Measurements from ENCODE around the gene HIVEP3.
"Not testable (repeated sequence)": the region's sequence is repeated elsewhere in the genome, so short reads cannot be mapped to it uniquely, and the experiment has no call there.

The HIVEP3 gene

GRCh38 chr1:41571041-41571440 is 347.7 kb downstream of the HIVEP3 start:
- no peak for DNase-seq

- no peak for DNase-seq
Measured at GRCh38 chr1:41568204-41568603, 350.5 kb downstream of the HIVEP3 start.

- DNase-seq: no peak
Measured at GRCh38 chr1:41566969-41567368, 351.8 kb downstream of the HIVEP3 start.

GRCh38 chr1:41566274-41566885 is 352.3 kb downstream of the HIVEP3 start:
- no peak for DNase-seq

DNA sequence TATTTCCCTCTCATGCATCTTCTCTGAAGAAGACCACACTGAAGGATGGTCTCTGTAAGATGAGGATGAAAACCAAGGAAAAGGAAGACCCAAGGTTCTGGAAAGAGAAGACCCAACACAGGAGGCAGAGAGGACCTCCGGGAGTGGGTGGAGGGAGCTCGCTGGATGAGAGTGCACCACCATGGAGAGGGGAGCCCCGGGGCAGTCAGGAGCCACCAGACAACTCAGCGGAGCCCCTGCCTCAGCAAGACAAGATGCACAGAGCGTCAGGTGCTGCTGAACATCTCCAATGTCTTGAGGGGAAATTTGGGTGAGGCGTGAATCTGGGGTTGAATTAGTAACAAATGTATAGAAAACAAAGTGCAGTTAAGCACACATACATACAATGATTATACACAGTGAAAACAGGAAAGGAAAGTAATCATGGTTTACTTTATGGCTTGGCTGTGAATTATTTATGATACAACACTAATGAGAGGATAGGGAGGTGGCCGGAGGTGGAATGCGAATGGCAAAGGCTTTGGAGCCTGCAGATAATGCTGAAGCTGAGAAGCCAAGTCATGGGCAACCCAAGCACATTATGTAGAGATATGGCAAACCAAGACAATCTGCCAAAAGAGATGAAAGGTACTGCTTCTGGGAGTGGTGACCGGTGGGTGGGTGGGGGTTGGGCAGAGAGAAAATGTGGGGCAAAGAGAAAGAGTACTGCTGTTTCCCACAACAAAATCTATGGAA is 353.8 kb downstream of the HIVEP3 start:
- no peak for DNase-seq

GRCh38 chr1:41562328-41562727 is 356.4 kb downstream of the HIVEP3 start:
- no peak for DNase-seq

- no peak for DNase-seq
Measured at GRCh38 chr1:41560931-41561330, 357.8 kb downstream of the HIVEP3 start.

GRCh38 chr1:41560496-41560895 is 358.2 kb downstream of the HIVEP3 start:
- DNase-seq: no peak

DNA sequence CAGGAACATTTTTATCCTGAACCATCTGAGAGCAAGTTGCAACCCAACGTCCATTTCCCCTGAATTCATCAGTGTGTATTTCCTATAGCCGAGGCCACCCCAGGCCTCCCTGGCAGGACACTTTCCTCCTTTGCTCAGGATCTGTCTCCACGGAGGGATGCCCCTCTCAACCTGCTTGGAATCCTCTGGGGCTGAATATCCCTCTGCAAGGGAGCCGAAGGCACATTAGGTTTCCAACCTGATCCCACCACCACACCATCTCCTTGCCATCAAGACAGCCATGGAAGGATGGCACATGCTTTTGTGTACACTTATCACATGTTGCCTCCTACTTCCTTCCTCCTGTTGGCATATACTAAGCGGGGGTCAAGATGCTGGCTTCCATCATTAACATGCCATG is 359.4 kb downstream of the HIVEP3 start:
- no peak for DNase-seq

GRCh38 chr1:41558761-41559171 is 360.0 kb downstream of the HIVEP3 start:
- no peak for DNase-seq

- DNase-seq: no peak
Measured at GRCh38 chr1:41557751-41558455, 360.8 kb downstream of the HIVEP3 start.

GRCh38 chr1:41554746-41555145 is 364.0 kb downstream of the HIVEP3 start:
- DNase-seq: not testable (repeated sequence)

DNA sequence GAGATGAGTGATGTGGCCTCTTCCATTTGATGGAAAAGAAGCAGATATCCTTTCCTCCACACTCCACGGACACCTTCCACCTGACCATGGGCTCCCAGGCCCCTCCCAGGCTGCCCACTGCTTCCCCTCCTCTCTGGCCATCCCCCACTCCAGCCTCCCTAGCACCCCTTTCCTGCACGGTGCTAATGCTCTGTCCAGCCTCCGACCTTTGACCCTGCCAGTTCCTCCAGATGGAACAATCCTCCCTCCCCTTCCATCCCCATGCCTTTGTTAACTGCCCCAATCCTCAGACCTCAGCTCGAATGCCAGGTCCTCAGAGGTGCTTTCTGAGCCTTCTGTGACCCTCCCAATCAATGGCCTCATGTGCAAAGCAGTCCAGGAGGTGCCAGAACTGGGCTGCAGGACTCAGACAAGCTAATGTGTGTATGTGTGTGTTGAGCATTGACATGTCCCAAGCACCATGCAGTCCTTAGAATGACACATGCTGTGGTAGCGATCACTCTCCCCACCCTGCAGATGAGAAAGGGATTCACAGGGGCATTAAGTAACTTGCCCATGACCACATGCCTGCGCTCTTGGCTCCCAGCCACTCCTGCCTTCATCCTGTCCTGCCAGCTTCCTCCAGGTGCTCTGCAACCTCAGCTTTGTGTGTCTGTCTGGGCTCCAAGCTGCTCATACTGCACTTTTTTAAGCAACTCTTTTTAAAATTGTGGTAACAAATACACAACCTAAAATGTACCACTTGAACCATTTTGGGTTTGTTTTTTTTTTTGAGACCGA is 370.8 kb downstream of the HIVEP3 start:
- DNase-seq: no peak

- DNase-seq: no peak
Measured at GRCh38 chr1:41547336-41547735, 371.4 kb downstream of the HIVEP3 start.

- DNase-seq: no peak
Measured at GRCh38 chr1:41546833-41547135, 371.9 kb downstream of the HIVEP3 start.

DNA sequence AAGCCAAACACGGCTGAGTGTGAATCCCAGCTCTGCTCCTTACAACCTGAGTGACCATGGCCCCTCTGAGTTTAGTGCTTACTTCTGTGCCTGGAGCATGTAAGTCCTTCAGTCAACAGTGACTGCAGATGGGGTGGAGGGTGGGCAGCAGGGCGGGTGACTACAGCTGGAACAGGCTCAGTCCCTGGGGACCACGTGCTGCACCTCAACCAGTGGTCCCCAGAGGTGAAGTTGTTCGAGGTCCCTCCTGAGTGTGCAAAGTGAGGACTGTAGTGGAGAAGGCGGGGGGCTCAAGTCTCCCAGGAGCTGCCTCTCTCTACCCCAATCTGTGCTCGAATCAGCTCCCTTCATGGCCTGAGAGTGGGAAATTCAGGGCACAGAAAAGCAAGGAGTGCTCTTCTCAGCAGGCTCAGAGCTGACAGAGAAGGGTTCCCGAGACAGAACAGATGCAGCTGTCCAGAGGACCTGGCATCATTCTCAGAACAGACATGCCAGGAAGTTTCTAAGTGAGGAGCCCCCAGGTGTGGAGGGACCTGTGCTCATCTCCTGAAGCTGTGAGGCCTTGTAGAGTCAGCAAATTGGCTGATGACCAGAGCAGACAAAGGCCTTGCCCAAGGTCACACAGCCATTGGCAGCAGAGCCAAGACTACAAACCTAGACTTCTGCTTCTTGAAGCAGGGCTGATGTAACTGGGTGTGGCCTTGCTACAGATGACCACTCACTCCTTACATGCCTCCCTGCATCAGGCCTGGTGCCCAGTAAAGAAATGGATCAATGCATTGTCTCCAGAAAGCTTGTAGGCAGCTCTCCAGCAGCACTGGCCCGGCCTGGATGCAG is 372.5 kb downstream of the HIVEP3 start:
- no peak for DNase-seq

DNA sequence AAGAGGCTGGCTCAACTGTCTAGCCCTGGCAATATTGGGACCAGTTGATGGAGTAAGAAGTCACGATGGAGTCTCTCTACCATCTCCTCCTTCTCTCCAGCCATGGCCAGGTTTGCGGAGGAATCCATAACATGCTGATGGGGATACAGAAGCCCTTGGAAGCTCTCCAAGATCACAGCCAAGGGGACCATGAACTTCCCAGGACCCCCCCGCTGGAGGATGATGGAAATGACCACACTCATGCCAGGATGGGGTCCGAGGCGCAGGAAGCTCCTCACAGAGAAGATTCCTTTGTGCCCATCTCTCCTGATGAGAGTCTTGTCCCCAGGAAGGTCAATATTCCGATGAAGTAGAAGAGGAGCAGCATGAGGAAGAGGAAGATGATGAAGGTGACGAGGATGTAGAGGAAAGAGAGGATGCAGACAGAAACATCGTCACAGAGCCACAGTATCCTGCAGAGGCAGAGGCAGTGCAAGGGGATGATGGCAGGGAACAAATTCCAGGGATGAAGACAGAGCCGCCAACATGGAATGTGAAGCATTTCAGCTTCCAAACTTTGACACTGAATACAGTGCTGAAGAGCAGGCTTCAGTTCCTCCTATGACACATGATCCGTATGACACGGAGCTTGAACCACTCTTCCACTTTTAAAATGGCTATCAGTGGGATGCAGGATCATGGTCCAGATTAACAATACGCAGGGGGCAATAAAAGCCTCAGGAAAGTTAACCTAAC is 376.4 kb downstream of the HIVEP3 start:
- DNase-seq: no peak

GRCh38 chr1:41541592-41541952 is 377.1 kb downstream of the HIVEP3 start:
- DNase-seq: no peak

DNA sequence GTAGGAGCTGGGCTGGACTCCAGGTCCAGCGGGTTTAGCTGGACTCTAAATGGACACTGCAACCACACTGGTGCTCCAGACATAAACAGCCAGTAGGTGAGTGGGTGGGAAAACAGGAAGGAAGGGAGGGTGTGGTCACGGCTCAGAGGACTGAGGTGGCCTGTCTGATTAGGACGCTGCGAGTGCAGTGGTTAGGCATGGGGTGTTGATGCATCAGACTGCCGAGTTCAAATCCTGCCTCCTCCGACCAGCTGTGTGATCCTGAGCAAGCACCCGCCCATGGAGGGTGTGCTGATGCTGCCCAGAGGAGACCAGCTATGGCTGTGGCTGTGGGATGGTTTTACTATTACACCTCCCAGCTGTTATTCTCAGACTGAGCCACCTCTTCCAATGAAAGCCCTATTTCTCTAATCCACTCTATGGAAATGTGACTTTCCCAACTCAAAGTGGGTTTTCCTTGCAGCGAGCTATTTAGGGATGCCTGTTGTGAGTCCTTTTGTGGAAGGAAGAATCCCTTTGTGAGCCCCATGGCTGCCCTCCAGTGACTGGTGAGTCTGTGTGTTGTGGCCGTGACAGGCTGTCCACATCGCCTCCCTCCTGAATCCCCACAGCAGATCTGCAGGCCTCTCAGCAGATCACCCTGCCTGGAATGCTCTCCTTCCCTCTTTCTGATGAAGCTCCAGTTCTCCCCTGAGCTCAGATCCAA is 377.7 kb downstream of the HIVEP3 start:
- DNase-seq: no peak

DNA sequence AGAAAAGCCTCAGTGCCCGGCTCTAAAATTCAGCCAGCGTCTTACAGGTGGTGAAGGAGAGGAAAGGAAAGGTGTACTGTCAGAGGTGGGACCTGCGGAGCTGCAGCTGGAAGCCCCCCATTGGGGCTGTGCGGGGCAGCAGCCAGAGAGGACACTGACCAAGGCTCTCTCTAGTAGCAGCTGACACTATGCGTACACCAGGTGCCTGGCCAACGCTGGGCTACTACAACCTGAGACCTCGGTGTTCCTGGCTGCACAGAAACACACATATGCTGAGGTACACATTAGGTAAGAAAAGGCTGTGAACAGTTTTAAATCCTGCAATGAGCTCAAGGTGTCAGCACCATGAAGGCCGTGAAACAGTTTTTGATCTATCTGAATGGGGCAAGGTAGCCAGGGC is 378.7 kb downstream of the HIVEP3 start:
- no peak for DNase-seq

- no peak for DNase-seq
Measured at GRCh38 chr1:41539418-41539805, 379.3 kb downstream of the HIVEP3 start.
